Measurements from ENCODE around the gene GNS. TPM values are rescaled to one million over a fixed set of nuclear protein-coding genes. Genes with fewer than 3 reads are reported as not detected.

GNS gene
- total RNA-seq, 3 donors from 2014 or later, result 57.4 to 79.2 (median 72.9) TPM

DNA sequence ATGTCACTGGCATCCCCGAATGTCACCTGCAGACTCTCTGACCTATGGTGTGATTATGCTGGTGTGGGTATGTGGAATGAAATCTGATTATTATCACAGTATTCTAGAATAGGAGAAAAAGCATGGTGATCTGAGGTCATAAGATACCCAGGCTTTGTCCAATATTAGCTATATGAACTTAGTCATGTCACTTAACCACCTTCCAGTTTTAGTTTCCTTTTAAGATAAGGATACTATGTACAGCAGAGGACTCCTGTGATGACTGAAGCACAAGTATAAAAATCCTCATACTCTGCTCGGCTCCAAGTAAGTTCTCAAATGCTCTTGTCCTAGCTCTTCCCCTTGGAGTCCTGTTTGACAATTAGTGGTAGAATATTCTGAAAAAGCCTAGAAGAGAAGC is 2.8 kb downstream of the GNS start:
- no peak for DNase-seq
- Histone ChIP-seq H3K4me1 (ENCODE audit: low read depth) (peaks cover 7% of the 10 kb centered on the region), H3K36me3 (ENCODE audit: low read depth) (no peaks in the 10 kb centered on the region), H3K4me3 (no peak overlapping the region), H3K9me3 (no peaks in the 10 kb centered on the region)
- ATAC-seq, result no peak
- TF ChIP-seq, protein P1, sequence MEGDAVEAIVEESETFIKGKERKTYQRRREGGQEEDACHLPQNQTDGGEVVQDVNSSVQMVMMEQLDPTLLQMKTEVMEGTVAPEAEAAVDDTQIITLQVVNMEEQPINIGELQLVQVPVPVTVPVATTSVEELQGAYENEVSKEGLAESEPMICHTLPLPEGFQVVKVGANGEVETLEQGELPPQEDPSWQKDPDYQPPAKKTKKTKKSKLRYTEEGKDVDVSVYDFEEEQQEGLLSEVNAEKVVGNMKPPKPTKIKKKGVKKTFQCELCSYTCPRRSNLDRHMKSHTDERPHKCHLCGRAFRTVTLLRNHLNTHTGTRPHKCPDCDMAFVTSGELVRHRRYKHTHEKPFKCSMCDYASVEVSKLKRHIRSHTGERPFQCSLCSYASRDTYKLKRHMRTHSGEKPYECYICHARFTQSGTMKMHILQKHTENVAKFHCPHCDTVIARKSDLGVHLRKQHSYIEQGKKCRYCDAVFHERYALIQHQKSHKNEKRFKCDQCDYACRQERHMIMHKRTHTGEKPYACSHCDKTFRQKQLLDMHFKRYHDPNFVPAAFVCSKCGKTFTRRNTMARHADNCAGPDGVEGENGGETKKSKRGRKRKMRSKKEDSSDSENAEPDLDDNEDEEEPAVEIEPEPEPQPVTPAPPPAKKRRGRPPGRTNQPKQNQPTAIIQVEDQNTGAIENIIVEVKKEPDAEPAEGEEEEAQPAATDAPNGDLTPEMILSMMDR (IDR thresholded peaks at IDR 0.05), result no peak
- intact Hi-C loops (cut with DNase I, micrococcal nuclease), result no loop called here

DNA sequence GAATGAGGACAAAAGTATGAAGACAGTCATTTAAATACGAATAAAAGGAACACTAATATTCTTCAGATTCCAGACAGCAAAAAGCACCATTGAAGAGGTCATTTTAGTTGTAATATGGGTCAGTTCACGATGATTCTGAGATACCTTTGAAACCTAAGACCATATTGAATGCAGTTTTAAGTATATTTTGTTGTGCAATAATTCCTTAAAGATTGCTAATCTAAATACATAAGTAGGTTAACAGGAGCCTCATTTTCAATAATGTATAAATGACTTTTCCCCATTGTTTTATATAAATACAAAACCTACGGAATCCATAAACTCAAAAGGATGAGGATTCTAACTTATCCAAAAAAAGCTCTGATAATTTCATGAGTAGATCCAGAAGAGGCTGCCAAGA is 5.8 kb downstream of the GNS start:
- intact Hi-C loops (cut with DNase I, micrococcal nuclease), result no loop called here
- H3K4me1 ChIP-seq (ENCODE audit: low read depth), result peaks cover 1% of the 10 kb centered on the region
- no peak for DNase-seq
- no peaks in the 10 kb centered on the region for H3K9me3 ChIP-seq
- no peak for ATAC-seq
- TF ChIP-seq, protein P1 (IDR thresholded peaks at IDR 0.05), result no peak
- no peaks in the 10 kb centered on the region for H3K36me3 ChIP-seq (ENCODE audit: low read depth)
- no peak overlapping the region for H3K4me3 ChIP-seq

DNA sequence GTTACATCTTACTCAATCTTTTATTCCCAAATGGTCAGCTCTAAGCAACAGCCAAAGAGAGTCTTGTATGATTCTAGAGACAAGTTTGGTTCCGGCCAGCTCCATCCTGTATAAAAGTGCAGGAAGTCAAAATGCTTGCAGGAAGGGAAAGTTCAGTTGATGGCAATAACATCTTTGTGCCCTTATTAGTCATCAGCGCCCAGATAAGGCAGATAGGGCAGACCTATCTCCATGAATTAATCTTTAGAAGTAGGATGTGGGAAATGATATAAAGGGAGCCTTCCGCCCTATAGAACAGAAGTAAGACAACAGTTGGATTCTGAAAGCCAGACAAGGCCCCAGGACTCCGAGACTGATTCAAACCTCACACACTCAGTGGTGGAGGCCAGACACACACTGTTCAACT is 6.4 kb downstream of the GNS start:
- no peak overlapping the region for H3K4me3 ChIP-seq
- DNase-seq (no peak), ATAC-seq (no peak)
- H3K4me1 ChIP-seq (ENCODE audit: low read depth), result no peaks in the 10 kb centered on the region
- no peaks in the 10 kb centered on the region for H3K36me3 ChIP-seq (ENCODE audit: low read depth)
- no peaks in the 10 kb centered on the region for H3K9me3 ChIP-seq
- intact Hi-C loops (cut with DNase I, micrococcal nuclease), result no loop called here
- TF ChIP-seq, protein P1 (IDR thresholded peaks at IDR 0.05), result no peak

DNA sequence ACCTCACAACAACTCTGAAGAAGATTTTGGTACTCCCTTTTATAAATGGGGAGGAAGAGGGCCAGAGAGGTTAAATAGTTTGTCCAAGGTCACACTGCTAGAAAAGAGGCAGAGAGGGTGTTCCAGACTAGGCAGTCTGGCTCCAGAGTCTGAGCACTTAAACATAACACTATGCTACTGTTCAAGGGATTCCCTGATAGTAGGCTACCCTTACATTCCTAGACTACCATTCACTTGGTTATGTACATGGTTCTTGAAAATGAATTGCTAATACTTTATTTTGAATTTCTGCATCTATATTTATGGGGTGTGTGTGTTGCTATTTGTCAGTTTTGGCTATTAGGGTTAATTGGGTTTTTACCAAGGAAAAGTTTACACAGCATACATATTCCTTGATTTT is 7.2 kb downstream of the GNS start:
- Histone ChIP-seq H3K36me3 (ENCODE audit: low read depth) (no peaks in the 10 kb centered on the region), H3K4me1 (ENCODE audit: low read depth) (no peaks in the 10 kb centered on the region), H3K4me3 (no peak overlapping the region), H3K9me3 (no peaks in the 10 kb centered on the region)
- ATAC-seq (no peak), DNase-seq (no peak)
- intact Hi-C loops (cut with DNase I, micrococcal nuclease), result no loop called here
- TF ChIP-seq, protein P1 (IDR thresholded peaks at IDR 0.05), result no peak

DNA sequence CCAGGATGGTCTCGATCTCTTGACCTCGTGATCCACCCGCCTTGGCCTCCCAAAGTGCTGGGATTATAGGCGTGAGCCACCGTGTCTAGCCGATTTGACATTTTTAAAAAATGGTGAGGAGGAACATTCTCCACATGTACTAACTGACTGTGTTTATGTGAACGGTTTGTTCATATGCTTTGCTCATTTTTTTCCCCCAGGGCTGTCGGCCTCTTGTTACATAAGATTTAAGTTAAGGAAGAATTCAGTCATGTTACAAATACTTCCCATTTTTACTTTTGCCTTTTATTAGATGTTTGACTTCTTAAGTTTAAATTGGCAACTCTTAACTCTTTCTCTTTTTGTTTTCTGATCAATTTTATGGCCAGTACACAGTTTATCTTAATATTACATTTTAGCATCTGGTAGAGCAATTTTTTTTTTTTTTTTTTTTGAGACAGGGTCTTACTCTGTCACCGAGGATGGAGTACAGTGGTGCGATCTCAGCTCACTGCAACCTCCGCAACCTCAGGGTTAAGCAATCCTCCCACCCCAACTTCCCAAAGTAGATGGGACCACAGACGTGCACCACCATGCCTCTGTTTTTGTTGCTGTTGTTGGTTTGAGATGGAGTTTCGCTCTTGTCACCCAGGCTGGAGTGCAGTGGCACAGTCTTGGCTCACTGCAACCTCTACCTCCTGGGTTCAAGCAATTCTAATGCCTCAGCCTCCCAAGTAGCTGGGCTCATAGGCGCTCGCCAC is 9.6 kb downstream of the GNS start:
- ATAC-seq, result no peak
- no peaks in the 10 kb centered on the region for H3K36me3 ChIP-seq (ENCODE audit: low read depth)
- no peaks in the 10 kb centered on the region for H3K4me1 ChIP-seq (ENCODE audit: low read depth)
- no peak for DNase-seq
- H3K4me3 ChIP-seq, result no peak overlapping the region
- H3K9me3 ChIP-seq, result no peaks in the 10 kb centered on the region
- TF ChIP-seq, protein P1 (IDR thresholded peaks at IDR 0.05), result no peak
- intact Hi-C loops (cut with DNase I, micrococcal nuclease), result no loop called here

All from mucosa of descending colon (tissue), 3 donors.